Breast epithelium (tissue), 4 donors: ENCODE results near the gene SFSWAP. TPM values are rescaled to one million over a fixed set of nuclear protein-coding genes. Genes with fewer than 3 reads are reported as not detected.
"Not testable (repeated sequence)": the region's sequence is repeated elsewhere in the genome, so short reads cannot be mapped to it uniquely, and the experiment has no call there.

Source experiments
- DNase-seq, 2 donors: peaks; one replicate each; pipeline ENCODE4 v3.0.0-alpha.2; 2019; ENCODE audit warnings: low spot score in 2 of 2
- H3K27ac ChIP-seq, 2 donors: fragments of 200-600 bp; sonication (generic) in 1 of 2; one replicate each; pipeline ENCODE4 v1.5.1; 2016 to 2019; ENCODE audit warnings: mild to moderate bottlenecking in 1 of 2
- H3K27me3 ChIP-seq, 2 donors: fragments of 200-600 bp; sonication (generic) in 1 of 2; one replicate each; pipeline versions ENCODE4 v1.5.1 to v1.6.0; 2017 to 2019; ENCODE audit warnings: control low read depth in 1 of 2, mild to moderate bottlenecking in 1 of 2
- H3K36me3 ChIP-seq: fragments of 200-600 bp; one replicate; pipeline ENCODE4 v1.5.1; 2019
- H3K4me1 ChIP-seq, 2 donors: fragments of 200-600 bp; sonication (generic); one replicate each; pipeline ENCODE4 v1.5.1; 2016 to 2019; ENCODE audit warnings: control low read depth in 1 of 2
- H3K4me3 ChIP-seq, 3 donors: fragments of 200-600 bp; sonication (generic); 1 replicate in 2 of 3; 2 replicates in 1 of 3; pipeline ENCODE4 v1.5.1; 2016 to 2019; ENCODE audit warnings: mild to moderate bottlenecking in 3 of 3, moderate library complexity in 2 of 3
- H3K9me3 ChIP-seq, 2 donors: fragments of 200-600 bp; sonication (generic) in 1 of 2; one replicate each; pipeline ENCODE4 v1.5.1; 2016 to 2019; ENCODE audit warnings: control low read depth in 1 of 2
- CTCF ChIP-seq, 3 donors: fragments of 450-650 bp; IDR thresholded peaks; one replicate each; pipeline ENCODE4 v1.5.1; 2016 to 2017; ENCODE audit warnings: antibody characterized with exemption in 3 of 3, mild to moderate bottlenecking in 3 of 3, moderate library complexity in 3 of 3
- POLR2A ChIP-seq: fragments of 450-650 bp; IDR thresholded peaks from one replicate; pipeline ENCODE4 v1.6.1; 2016; ENCODE audit warnings: antibody characterized with exemption, mild to moderate bottlenecking, moderate library complexity
- POLR2AphosphoS5 ChIP-seq, 3 donors: sonication (generic); formaldehyde crosslinking; IDR thresholded peaks; one replicate each; pipeline ENCODE4 v1.6.1; 2017; ENCODE audit warnings: antibody characterized with exemption in 3 of 3
- intact Hi-C: fragments of 100-400 bp; cut with DNase I; formaldehyde crosslinking; loops from one replicate; pipeline ENCODE4 v1.15.1; 2023; ENCODE audit warnings: low total_unique reads
- total RNA-seq, 3 donors: library from RNA; depleted of rRNA; stranded (reverse); fragments of >200 nt; gene quantifications; one replicate each; pipeline ENCODE4 v1.1.0, GENCODE V29; 2016

SFSWAP gene
- total RNA-seq, 3 donors from 2014 or later: 34.9 to 54.7 (median 49.8) TPM

- DNase-seq, H3K9me3 ChIP-seq, H3K36me3 ChIP-seq, H3K4me1 ChIP-seq, H3K4me3 ChIP-seq, H3K27ac ChIP-seq, intact Hi-C loops: not testable (repeated sequence)
- peaks cover 0 to 34% of the 10 kb centered on the region in 2 donors for H3K27me3 ChIP-seq
Measured at GRCh38 chr12:131680392-131681256, 30.3 kb upstream of the SFSWAP start.

- intact Hi-C loops: no loop called here
- Histone ChIP-seq H3K4me1 (no peaks in the 10 kb centered on the region), H3K4me3 (no peak overlapping the region), H3K9me3 (no peaks in the 10 kb centered on the region), H3K27me3 (peaks cover 0 to 36% of the 10 kb centered on the region in 2 donors), H3K27ac (no peak overlapping the region), H3K36me3 (no peaks in the 10 kb centered on the region)
- no peak for DNase-seq
- TF ChIP-seq CTCF (IDR thresholded peaks at IDR 0.05): no peak
- TF ChIP-seq POLR2AphosphoS5 (IDR thresholded peaks at IDR 0.05): no peak
Measured at GRCh38 chr12:131681257-131681620, 29.7 kb upstream of the SFSWAP start.

GRCh38 chr12:131681746-131682509 lies 29.0 kb upstream of the SFSWAP start:
- H3K36me3 ChIP-seq, H3K27ac ChIP-seq, DNase-seq, H3K4me1 ChIP-seq, intact Hi-C loops, H3K4me3 ChIP-seq, H3K9me3 ChIP-seq: not testable (repeated sequence)
- peaks cover 0 to 37% of the 10 kb centered on the region in 2 donors for H3K27me3 ChIP-seq

GRCh38 chr12:131682510-131682895 lies 28.4 kb upstream of the SFSWAP start:
- Histone ChIP-seq H3K4me3 (no peak overlapping the region), H3K36me3 (no peaks in the 10 kb centered on the region), H3K4me1 (no peaks in the 10 kb centered on the region), H3K27me3 (peaks cover 0 to 37% of the 10 kb centered on the region in 2 donors), H3K9me3 (peaks cover 0 to 3% of the 10 kb centered on the region in 2 donors), H3K27ac (no peak overlapping the region)
- intact Hi-C loops: no loop called here
- no peak for DNase-seq
- TF ChIP-seq CTCF (IDR thresholded peaks at IDR 0.05) (no peak), POLR2A (no peak), POLR2AphosphoS5 (IDR thresholded peaks at IDR 0.05) (no peak)

- intact Hi-C loops: no loop called here
- H3K36me3 ChIP-seq: no peaks in the 10 kb centered on the region
- TF ChIP-seq POLR2AphosphoS5 (IDR thresholded peaks at IDR 0.05): no peak
- TF ChIP-seq POLR2A: no peak
- TF ChIP-seq CTCF (IDR thresholded peaks at IDR 0.05): no peak
- no peaks in the 10 kb centered on the region for H3K4me1 ChIP-seq
- peaks cover 0 to 3% of the 10 kb centered on the region in 2 donors for H3K9me3 ChIP-seq
- H3K27ac ChIP-seq: no peak overlapping the region
- no peak for DNase-seq
- peaks cover 0 to 43% of the 10 kb centered on the region in 2 donors for H3K27me3 ChIP-seq
- no peak overlapping the region for H3K4me3 ChIP-seq
Measured at GRCh38 chr12:131683266-131684014, 27.4 kb upstream of the SFSWAP start.
